ENCODE data around the gene C10orf67.

C10orf67 gene

GRCh38 chr10:23362069-23362830 is 17.7 kb upstream of the C10orf67 start:
- no peak for DNase-seq (ENCODE audit: low spot score)
- no peak overlapping the region for H3K4me3 ChIP-seq (ENCODE audit: severe bottlenecking)
- no peaks in the 10 kb centered on the region for H3K9me3 ChIP-seq (ENCODE audit: severe bottlenecking)
- no peaks in the 10 kb centered on the region for H3K27me3 ChIP-seq (ENCODE audit: insufficient read depth, poor library complexity, severe bottlenecking)
- no peak for TF ChIP-seq CTCF (IDR thresholded peaks at IDR 0.05; ENCODE audit: poor library complexity, severe bottlenecking)
- H3K36me3 ChIP-seq (ENCODE audit: low read depth): no peaks in the 10 kb centered on the region
- ATAC-seq (ENCODE audit: low read depth): no peak
- peaks cover 14% of the 10 kb centered on the region for H3K4me1 ChIP-seq (ENCODE audit: insufficient read depth, poor library complexity, severe bottlenecking)
- no peak overlapping the region for H3K27ac ChIP-seq (ENCODE audit: poor library complexity, severe bottlenecking)

- Histone ChIP-seq H3K36me3 (ENCODE audit: low read depth) (no peaks in the 10 kb centered on the region), H3K4me3 (ENCODE audit: severe bottlenecking) (no peak overlapping the region), H3K9me3 (ENCODE audit: severe bottlenecking) (no peaks in the 10 kb centered on the region), H3K4me1 (ENCODE audit: insufficient read depth, poor library complexity, severe bottlenecking) (peaks cover 14% of the 10 kb centered on the region), H3K27me3 (ENCODE audit: insufficient read depth, poor library complexity, severe bottlenecking) (no peaks in the 10 kb centered on the region), H3K27ac (ENCODE audit: poor library complexity, severe bottlenecking) (no peak overlapping the region)
- DNase-seq (ENCODE audit: low spot score) (no peak), ATAC-seq (ENCODE audit: low read depth) (no peak)
- TF ChIP-seq CTCF (IDR thresholded peaks at IDR 0.05; ENCODE audit: poor library complexity, severe bottlenecking): no peak
Observed at GRCh38 chr10:23361665-23362064, 17.1 kb upstream of the C10orf67 start.

GRCh38 chr10:23359692-23360380 is 15.2 kb upstream of the C10orf67 start:
- Histone ChIP-seq H3K9me3 (ENCODE audit: severe bottlenecking) (no peaks in the 10 kb centered on the region), H3K4me3 (ENCODE audit: severe bottlenecking) (no peak overlapping the region), H3K4me1 (ENCODE audit: insufficient read depth, poor library complexity, severe bottlenecking) (peaks cover 8% of the 10 kb centered on the region), H3K27me3 (ENCODE audit: insufficient read depth, poor library complexity, severe bottlenecking) (no peaks in the 10 kb centered on the region), H3K36me3 (ENCODE audit: low read depth) (no peaks in the 10 kb centered on the region), H3K27ac (ENCODE audit: poor library complexity, severe bottlenecking) (peak overlapping the region; percentile 24)
- DNase-seq (ENCODE audit: low spot score): no peak
- peak; percentile 58 for ATAC-seq (ENCODE audit: low read depth)
- TF ChIP-seq CTCF (IDR thresholded peaks at IDR 0.05; ENCODE audit: poor library complexity, severe bottlenecking): no peak

GRCh38 chr10:23358357-23358756 is 13.8 kb upstream of the C10orf67 start:
- no peak overlapping the region for H3K27ac ChIP-seq (ENCODE audit: poor library complexity, severe bottlenecking)
- TF ChIP-seq CTCF (IDR thresholded peaks at IDR 0.05; ENCODE audit: poor library complexity, severe bottlenecking): peak; percentile 18
- ATAC-seq (ENCODE audit: low read depth) (no peak), DNase-seq (ENCODE audit: low spot score) (no peak)
- H3K4me3 ChIP-seq (ENCODE audit: severe bottlenecking): no peak overlapping the region
- no peaks in the 10 kb centered on the region for H3K36me3 ChIP-seq (ENCODE audit: low read depth)
- H3K27me3 ChIP-seq (ENCODE audit: insufficient read depth, poor library complexity, severe bottlenecking): no peaks in the 10 kb centered on the region
- no peaks in the 10 kb centered on the region for H3K9me3 ChIP-seq (ENCODE audit: severe bottlenecking)
- H3K4me1 ChIP-seq (ENCODE audit: insufficient read depth, poor library complexity, severe bottlenecking): peaks cover 11% of the 10 kb centered on the region

All from RWPE2 (cell line).